Measurements from ENCODE around the gene LMOD2. TPM values are rescaled to one million over a fixed set of nuclear protein-coding genes. Genes with fewer than 3 reads are reported as not detected.
A peak's percentile ranks its signal among the peaks of the same experiment; 100 is the strongest.

LMOD2 gene
- total RNA-seq, 1 experiment from 2014 or later = not detected

- Mint-ChIP-seq H3K4me1 (peaks cover 16 to 24% of the 10 kb centered on the region in 2 experiments), H3K36me3 (ENCODE audit: insufficient read depth in 1 of 3, low read depth in 3 of 3) (no peaks in the 10 kb centered on the region), H3K27ac (peak overlapping the region in 1 of 3 experiments; percentile 70; a peak in 1 of 7 replicates), H3K4me3 (no peak overlapping the region), H3K9me3 (no peaks in the 10 kb centered on the region), H3K27me3 (ENCODE audit: low read depth) (no peaks in the 10 kb centered on the region)
- H3K23ac ChIP-seq (ENCODE audit: insufficient read length, low read depth, low read length) = no peak overlapping the region
- no peak overlapping the region for H4K5ac ChIP-seq (ENCODE audit: insufficient read length, low read depth, low read length)
- no peaks in the 10 kb centered on the region for H3K79me2 ChIP-seq (ENCODE audit: insufficient read depth, low read length)
- H3K79me1 ChIP-seq (ENCODE audit: insufficient read depth, low read depth, low read length, poor library complexity, severe bottlenecking) = no peaks in the 10 kb centered on the region
- H3K56ac ChIP-seq (ENCODE audit: insufficient read length, low read depth, low read length) = no peak overlapping the region
- no peak overlapping the region for H3K27ac ChIP-seq (ENCODE audit: insufficient read length, low read depth, low read length)
- no CpG with 5 or more reads among the region's 2 CpGs for WGBS (ENCODE audit: extremely low coverage, insufficient read length, low lambda C conversion rate)
- no peak overlapping the region for H3K4me2 ChIP-seq (ENCODE audit: insufficient read depth, insufficient read length, low read length)
- no peaks in the 10 kb centered on the region for H3K23me2 ChIP-seq (ENCODE audit: insufficient read length, low read depth, low read length, poor library complexity, severe bottlenecking)
- no peak overlapping the region for H3K18ac ChIP-seq (ENCODE audit: insufficient read length, low read depth, low read length)
- H2AFZ ChIP-seq (ENCODE audit: low read length) = peak overlapping the region; percentile 10
- DNase-seq = no peak
- no peak overlapping the region for H2BK5ac ChIP-seq (ENCODE audit: insufficient read length, low read length)
- H3K4ac ChIP-seq (ENCODE audit: low read depth, low read length) = no peak overlapping the region
- H3K4me1 ChIP-seq (ENCODE audit: insufficient read depth, low read length) = 0 out of 2 replicates have a peak, but pooled peaks cover 5% of the 10 kb centered on the region
- H3K9me3 ChIP-seq (ENCODE audit: control insufficient read depth, low read depth, low read length) = no peaks in the 10 kb centered on the region
- H4K20me1 ChIP-seq (ENCODE audit: control insufficient read depth, insufficient read depth, insufficient read length) = no peaks in the 10 kb centered on the region
- no peak overlapping the region for H4K8ac ChIP-seq (replicated peaks; ENCODE audit: insufficient read length, low read depth, low read length)
- H3T11ph ChIP-seq (ENCODE audit: low read length) = no peak overlapping the region
- TF ChIP-seq, protein P1, sequence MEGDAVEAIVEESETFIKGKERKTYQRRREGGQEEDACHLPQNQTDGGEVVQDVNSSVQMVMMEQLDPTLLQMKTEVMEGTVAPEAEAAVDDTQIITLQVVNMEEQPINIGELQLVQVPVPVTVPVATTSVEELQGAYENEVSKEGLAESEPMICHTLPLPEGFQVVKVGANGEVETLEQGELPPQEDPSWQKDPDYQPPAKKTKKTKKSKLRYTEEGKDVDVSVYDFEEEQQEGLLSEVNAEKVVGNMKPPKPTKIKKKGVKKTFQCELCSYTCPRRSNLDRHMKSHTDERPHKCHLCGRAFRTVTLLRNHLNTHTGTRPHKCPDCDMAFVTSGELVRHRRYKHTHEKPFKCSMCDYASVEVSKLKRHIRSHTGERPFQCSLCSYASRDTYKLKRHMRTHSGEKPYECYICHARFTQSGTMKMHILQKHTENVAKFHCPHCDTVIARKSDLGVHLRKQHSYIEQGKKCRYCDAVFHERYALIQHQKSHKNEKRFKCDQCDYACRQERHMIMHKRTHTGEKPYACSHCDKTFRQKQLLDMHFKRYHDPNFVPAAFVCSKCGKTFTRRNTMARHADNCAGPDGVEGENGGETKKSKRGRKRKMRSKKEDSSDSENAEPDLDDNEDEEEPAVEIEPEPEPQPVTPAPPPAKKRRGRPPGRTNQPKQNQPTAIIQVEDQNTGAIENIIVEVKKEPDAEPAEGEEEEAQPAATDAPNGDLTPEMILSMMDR (conservative IDR thresholded peaks at IDR 0.05) = no peak
- H4K91ac ChIP-seq (ENCODE audit: insufficient read length, low read depth, low read length) = no peak overlapping the region
- no peak overlapping the region for H3K14ac ChIP-seq (ENCODE audit: insufficient read depth, low read length)
- H3K27me3 ChIP-seq (ENCODE audit: insufficient read depth, low read length) = no peaks in the 10 kb centered on the region
- no peak overlapping the region for H2BK120ac ChIP-seq (ENCODE audit: low read depth, low read length, poor library complexity, severe bottlenecking)
- no peak overlapping the region for H3K9ac ChIP-seq (ENCODE audit: extremely low read depth, insufficient read length, low read length)
- no peak overlapping the region for H2BK15ac ChIP-seq (ENCODE audit: low read depth, low read length)
- H2AK5ac ChIP-seq (ENCODE audit: insufficient read length, low read length) = no peak overlapping the region
- no peak overlapping the region for H2BK12ac ChIP-seq (ENCODE audit: insufficient read length, low read depth, low read length)
- no peak overlapping the region for H2BK20ac ChIP-seq (ENCODE audit: low read depth, low read length, poor library complexity, severe bottlenecking)
Measured at GRCh38 chr7:123650595-123650994, 5.1 kb upstream of the LMOD2 start.

Measured in H9 (cell line).